DMS 273 (cell line): ENCODE results near the gene IGFALS.

Source experiments
- DNase-seq: peaks from one replicate; lab custom pipeline; 2025; ENCODE audit not compliant: unreplicated experiment; lab: John Stamatoyannopoulos, UW

Gene IGFALS

GRCh38 chr16:1790611-1791255 lies 2.8 kb downstream of the IGFALS start:
- DNase-seq: no peak

GRCh38 chr16:1790261-1790610 lies 3.3 kb downstream of the IGFALS start:
- no peak for DNase-seq

- no peak for DNase-seq
Observed at GRCh38 chr16:1789643-1790045, 3.9 kb downstream of the IGFALS start.

GRCh38 chr16:1788708-1789100 lies 4.8 kb downstream of the IGFALS start:
- no peak for DNase-seq

- DNase-seq: no peak
Observed at GRCh38 chr16:1788095-1788707, 5.3 kb downstream of the IGFALS start.

- DNase-seq: no peak
Observed at GRCh38 chr16:1787322-1788094, 6.0 kb downstream of the IGFALS start.

- no peak for DNase-seq
Observed at GRCh38 chr16:1787056-1787321, 6.5 kb downstream of the IGFALS start.

GRCh38 chr16:1786242-1787055 lies 7.1 kb downstream of the IGFALS start:
- DNase-seq: no peak

- no peak for DNase-seq
Observed at GRCh38 chr16:1785846-1786170, 7.7 kb downstream of the IGFALS start.

- no peak for DNase-seq
Observed at GRCh38 chr16:1784977-1785845, 8.3 kb downstream of the IGFALS start.

GRCh38 chr16:1782408-1783264 lies 10.9 kb downstream of the IGFALS start, which contains the start of the genes NUBP2 and SPSB3:
NUBP2 (plus strand) TSS chr16:1782960; CDS start chr16:1783021, 61 bp downstream.
SPSB3 (minus strand) TSS chr16:1782571; CDS start chr16:1781483, 1,088 bp downstream.
- peak; percentile 100 for DNase-seq

- DNase-seq: peak; percentile 79
Observed at GRCh38 chr16:1781758-1782407, 11.6 kb downstream of the IGFALS start.

- DNase-seq: no peak
Observed at GRCh38 chr16:1781254-1781653, 12.3 kb downstream of the IGFALS start.

- DNase-seq: no peak
Observed at GRCh38 chr16:1780677-1781072, 12.8 kb downstream of the IGFALS start.

- DNase-seq: no peak
Observed at GRCh38 chr16:1779741-1780676, 13.5 kb downstream of the IGFALS start.

GRCh38 chr16:1779234-1779701 lies 14.2 kb downstream of the IGFALS start:
- DNase-seq: no peak

GRCh38 chr16:1778200-1779179 lies 15.0 kb downstream of the IGFALS start:
- DNase-seq: no peak
